ENCODE results near the gene VPS16. TPM values are rescaled to one million over a fixed set of nuclear protein-coding genes. Genes with fewer than 3 reads are reported as not detected.

VPS16 gene
- total RNA-seq, 1 experiment from 2014 or later = 49.9 TPM

DNA sequence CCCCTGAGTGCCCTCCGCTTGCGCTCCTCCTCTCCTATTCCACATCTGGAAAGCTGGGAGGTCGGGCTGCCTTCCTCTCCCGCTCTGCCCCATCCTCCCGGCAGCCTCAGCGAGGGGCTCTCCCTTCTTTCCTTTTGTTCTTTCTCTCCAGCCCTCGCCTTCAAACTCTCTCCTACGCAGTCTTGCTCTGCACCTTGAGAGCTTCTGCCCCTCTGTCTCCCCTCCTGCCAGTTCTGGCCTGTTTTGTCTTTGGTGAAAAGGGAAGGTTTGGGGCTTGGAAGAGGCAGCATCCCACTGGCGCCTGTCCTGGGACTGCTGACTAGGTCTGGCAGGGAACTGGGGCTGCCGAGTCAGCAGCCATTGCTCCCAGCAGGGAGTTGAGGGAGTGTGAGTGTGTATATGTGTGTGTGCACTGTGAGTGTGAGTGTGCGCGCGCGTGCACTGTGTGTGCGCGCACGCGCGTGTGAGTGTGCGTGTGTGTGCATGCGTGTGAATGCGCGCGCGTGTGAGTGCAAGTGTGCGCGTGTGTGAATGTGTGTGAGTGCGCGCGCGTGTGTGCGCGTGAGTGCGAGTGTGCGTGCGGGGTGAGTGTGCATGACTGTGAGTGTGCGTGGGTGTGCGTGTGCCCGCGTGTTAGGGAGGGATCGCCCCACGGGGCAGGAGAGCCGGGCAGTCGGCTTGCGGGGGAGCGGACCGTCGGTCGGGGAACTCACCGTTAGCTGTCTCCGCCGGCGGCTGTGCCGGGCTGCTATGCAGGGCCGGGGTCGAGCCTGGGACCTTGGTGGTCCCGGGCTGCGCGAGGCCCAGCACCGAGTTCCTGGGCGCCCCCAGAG lies 40.6 kb upstream of the VPS16 start:
- Histone ChIP-seq H3K4me2 (ENCODE audit: low read length) (no peak overlapping the region), H2AFZ (ENCODE audit: low read length) (no peak overlapping the region), H3K27ac (ENCODE audit: low read length) (no peak overlapping the region), H3F3A (ENCODE audit: low read length, unreplicated experiment) (no peaks in the 10 kb centered on the region), H4K20me1 (ENCODE audit: low read length) (no peaks in the 10 kb centered on the region), H3K27me3 (ENCODE audit: low read length) (peaks cover 4% of the 10 kb centered on the region), H3K79me2 (ENCODE audit: low read length) (no peaks in the 10 kb centered on the region), H3K9me3 (ENCODE audit: low read length) (no peaks in the 10 kb centered on the region), H3K9me2 (replicated peaks; ENCODE audit: low read length) (no peaks in the 10 kb centered on the region), H3K36me3 (ENCODE audit: low read depth, low read length) (no peaks in the 10 kb centered on the region), H3K9ac (ENCODE audit: low read length) (no peak overlapping the region), H3K4me3 (ENCODE audit: low read length) (no peak overlapping the region), H3K4me1 (ENCODE audit: insufficient read depth, low read length) (no peaks in the 10 kb centered on the region)
- no peak for DNase-seq
- ChIA-PET CTCF (no interaction called here), POLR2A (ENCODE audit: unreplicated experiment) (no interaction called here)
- no peak for ATAC-seq
- TF ChIP-seq EZH2 (IDR thresholded peaks at IDR 0.05; ENCODE audit: low read length, unreplicated experiment) = no peak
- TF ChIP-seq, protein P1, sequence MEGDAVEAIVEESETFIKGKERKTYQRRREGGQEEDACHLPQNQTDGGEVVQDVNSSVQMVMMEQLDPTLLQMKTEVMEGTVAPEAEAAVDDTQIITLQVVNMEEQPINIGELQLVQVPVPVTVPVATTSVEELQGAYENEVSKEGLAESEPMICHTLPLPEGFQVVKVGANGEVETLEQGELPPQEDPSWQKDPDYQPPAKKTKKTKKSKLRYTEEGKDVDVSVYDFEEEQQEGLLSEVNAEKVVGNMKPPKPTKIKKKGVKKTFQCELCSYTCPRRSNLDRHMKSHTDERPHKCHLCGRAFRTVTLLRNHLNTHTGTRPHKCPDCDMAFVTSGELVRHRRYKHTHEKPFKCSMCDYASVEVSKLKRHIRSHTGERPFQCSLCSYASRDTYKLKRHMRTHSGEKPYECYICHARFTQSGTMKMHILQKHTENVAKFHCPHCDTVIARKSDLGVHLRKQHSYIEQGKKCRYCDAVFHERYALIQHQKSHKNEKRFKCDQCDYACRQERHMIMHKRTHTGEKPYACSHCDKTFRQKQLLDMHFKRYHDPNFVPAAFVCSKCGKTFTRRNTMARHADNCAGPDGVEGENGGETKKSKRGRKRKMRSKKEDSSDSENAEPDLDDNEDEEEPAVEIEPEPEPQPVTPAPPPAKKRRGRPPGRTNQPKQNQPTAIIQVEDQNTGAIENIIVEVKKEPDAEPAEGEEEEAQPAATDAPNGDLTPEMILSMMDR (conservative IDR thresholded peaks at IDR 0.05; ENCODE audit: low read depth, low read length) = no peak
- TF ChIP-seq EZH2phosphoT487 (IDR thresholded peaks at IDR 0.05; ENCODE audit: borderline replicate concordance, low read length) = no peak
- intact Hi-C loops (cut with micrococcal nuclease) = no loop called here
- no TSS peak for BruUV-seq (replicated peaks)

DNA sequence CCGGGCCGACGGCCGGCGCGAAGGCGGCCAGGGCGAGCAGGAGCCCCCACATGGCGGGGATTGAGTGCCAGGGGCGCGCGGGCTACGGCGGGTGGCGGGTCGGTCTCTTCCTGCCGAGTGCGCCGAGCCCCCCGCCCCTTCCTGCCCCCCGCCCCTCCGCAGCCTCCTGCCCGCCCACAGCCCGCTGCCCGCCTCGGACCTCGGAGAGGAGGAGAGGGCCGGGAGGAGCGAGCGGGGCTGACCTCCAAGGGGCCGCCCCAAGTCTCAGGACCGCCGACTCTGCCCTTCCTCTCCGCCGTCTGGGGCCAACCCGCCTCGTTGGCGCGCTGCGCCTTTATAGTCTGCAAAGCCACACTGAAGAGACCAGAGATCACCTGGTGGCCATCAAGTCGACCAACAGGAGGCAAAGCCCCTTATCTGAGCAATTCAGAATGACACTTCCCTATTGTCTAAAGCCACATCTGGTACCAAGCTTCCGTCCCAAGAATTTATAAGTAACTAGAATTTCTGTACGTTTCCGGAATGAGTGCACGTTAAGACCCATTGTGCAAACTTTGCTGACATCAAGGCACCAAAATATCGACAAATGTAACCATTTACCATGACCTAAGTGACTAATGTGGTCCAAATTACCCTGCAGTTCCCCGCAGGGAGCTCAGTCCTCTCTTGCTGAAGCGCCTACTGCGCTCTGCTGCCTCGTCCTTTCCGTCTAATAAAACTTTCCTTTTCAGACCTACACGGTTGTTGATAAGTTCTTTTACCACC lies 39.8 kb upstream of the VPS16 start, which contains the start of gene CPXM1:
CPXM1 (minus strand) TSS at position 107 of the 765 bp plus-strand sequence; CDS start at position 52, 55 bp downstream.
- ChIA-PET CTCF (no interaction called here), POLR2A (ENCODE audit: unreplicated experiment) (no interaction called here)
- no peaks in the 10 kb centered on the region for H3K9me2 ChIP-seq (replicated peaks; ENCODE audit: low read length)
- no peaks in the 10 kb centered on the region for H4K20me1 ChIP-seq (ENCODE audit: low read length)
- intact Hi-C loops (cut with micrococcal nuclease) = no loop called here
- no peaks in the 10 kb centered on the region for H3K27me3 ChIP-seq (ENCODE audit: low read length)
- no peak within 1 kb of the TSS for H2AFZ ChIP-seq (ENCODE audit: low read length)
- H3K4me3 ChIP-seq (ENCODE audit: low read length) = no peak within 1 kb of the TSS
- TF ChIP-seq EZH2 (IDR thresholded peaks at IDR 0.05; ENCODE audit: low read length, unreplicated experiment) (no peak), EZH2phosphoT487 (IDR thresholded peaks at IDR 0.05; ENCODE audit: borderline replicate concordance, low read length) (no peak)
- TF ChIP-seq, protein P1 (conservative IDR thresholded peaks at IDR 0.05; ENCODE audit: low read depth, low read length) = no peak
- BruUV-seq (replicated peaks) = no TSS peak
- H3K9me3 ChIP-seq (ENCODE audit: low read length) = no peaks in the 10 kb centered on the region
- ATAC-seq = no peak
- H3K27ac ChIP-seq (ENCODE audit: low read length) = no peak within 1 kb of the TSS
- no peaks in the 10 kb centered on the region for H3F3A ChIP-seq (ENCODE audit: low read length, unreplicated experiment)
- no peak for DNase-seq
- no peak within 1 kb of the TSS for H3K4me2 ChIP-seq (ENCODE audit: low read length)
- H3K36me3 ChIP-seq (ENCODE audit: low read depth, low read length) = no peaks in the 10 kb centered on the region
- H3K9ac ChIP-seq (ENCODE audit: low read length) = no peak within 1 kb of the TSS
- H3K4me1 ChIP-seq (ENCODE audit: insufficient read depth, low read length) = no peaks in the 10 kb centered on the region
- H3K79me2 ChIP-seq (ENCODE audit: low read length) = no peaks in the 10 kb centered on the region

Measured in PC-3 (cell line).